Stimulated activated CD8-positive, alpha-beta memory T cell treated with anti-CD3 and anti-CD28 coated beads, Interleukin-7, amount 100 ng/mL, for 24 hours (primary cell): ENCODE results near the gene EEIG1.

Source experiments
- DNase-seq: peaks from one replicate; pipeline ENCODE4 v3.0.0-alpha.2; 2020; ENCODE audit warnings: low read depth

EEIG1 gene

DNA sequence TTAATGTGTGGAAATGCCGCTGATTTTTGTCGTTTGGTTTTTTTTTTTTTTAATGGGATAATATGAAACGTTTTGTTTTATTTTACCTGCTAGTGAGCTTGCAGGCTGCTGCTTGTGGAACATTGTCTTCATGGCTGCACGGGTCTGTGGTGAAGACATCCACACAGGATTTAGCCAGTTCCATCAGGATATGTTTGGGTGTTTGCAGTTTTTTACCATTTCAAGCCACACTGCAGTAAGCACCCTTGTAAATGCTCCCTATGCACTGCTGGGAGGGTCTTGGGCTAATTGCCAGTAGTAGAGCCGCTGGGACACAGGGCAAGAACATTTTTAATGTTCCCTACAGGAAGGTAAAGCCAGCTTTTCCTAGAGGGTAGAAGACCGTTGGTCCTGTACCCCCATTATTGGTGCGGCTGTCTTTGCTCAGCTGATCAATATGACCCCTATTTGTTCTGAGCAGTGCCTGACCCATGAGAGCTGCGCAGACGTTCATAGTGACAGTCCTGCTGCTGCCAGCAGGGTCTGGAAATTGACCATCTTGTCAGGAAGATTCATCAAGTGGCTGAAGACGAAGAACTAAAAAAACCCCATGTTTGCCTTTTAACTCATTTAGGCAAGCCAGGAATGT lies 20.5 kb upstream of the EEIG1 start:
- no peak for DNase-seq

DNA sequence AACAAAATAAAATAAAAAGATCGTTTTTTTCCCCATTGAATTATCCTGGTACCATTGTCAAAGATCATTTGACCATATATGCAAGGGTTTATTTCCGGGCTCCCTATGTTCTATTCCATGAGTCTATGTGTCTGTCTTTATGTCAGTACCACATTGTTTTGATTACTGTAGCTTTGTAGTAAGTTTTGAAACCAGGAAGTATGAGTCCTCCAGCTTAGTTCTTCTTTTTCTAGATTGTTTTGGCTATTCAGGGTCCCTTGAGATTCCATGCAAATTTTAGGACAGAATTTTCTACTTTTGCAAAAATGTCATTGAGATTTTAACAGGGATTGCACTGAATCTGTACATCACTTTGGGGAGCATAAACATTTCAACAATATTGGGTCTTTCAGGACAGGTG lies 18.7 kb upstream of the EEIG1 start:
- DNase-seq = no peak

DNA sequence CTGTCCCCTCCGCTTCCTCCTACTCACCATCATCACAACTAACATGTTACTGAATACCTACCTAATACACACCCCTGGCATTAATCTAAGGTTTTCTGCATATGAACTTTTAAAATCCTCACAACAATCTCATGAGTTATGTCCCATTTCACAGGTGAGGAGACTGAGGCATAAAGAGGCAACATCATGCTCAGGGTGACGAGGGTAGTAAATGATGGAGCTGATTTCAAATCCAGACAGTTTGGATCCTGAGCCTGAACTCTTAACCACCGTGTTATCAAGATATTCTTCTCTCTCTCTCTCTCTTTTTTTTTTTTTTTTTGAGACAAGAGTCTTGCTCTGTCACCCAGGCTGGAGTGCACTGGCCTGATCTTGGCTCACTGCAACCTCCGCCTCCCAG lies 12.9 kb upstream of the EEIG1 start:
- no peak for DNase-seq

DNA sequence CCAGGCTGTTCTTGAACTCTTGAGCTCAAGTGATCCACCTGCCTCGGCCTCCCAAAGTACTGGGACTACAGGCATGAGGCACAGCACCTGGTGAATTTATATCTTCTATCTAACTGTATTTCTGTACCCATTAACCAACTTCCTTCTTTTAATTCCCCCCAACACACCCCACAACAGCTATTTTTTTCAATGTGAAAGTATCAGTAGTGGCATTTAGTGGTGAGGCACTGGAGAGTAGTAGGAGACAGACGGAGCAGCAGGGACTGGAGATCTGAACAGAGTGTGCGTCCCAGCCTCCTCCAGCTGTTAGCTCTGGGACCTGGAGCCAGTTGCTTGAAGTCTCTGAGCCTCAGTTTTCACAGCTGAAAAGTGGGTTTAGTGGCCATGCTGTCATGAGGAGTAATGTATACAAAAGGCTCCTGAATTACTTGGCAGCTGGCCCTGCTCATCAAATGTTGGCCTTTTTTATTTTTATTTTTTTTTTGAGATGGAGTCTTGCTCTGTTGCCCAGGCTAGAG lies 11.0 kb upstream of the EEIG1 start:
- no peak for DNase-seq

DNA sequence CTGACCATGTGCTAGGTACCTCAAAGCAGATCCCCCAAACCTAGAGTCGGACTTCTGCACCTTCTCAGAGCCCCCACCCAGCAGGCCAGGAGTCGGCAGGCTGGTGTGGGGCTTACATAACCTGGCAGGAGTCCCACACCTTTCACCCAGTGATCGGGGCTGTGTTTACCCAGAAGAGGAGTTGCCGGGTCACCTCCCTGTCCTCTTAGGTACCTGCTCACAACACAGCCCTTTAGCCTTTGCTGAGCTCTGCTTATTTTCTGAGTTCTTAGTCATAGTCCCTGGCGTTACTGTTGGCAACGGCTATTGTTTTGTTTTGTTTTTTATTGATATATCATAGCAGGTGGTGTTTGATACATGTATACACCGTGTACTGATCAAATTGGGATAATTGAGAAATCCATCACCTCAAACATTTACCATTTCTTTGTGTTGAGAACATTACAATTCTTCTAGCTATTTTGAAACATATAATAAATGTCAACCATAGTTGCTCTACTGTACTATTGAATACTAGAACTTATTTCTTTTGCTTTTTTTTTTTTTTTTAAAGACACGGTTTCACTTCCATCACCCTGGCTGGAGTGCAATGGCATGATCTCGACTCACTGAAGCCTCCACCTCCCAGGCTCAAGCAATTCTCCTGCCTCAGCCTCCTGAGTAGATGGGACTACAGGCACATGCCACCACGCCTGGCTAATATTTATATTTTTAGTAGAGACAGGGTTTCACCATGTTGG lies 10.4 kb upstream of the EEIG1 start:
- no peak for DNase-seq

DNA sequence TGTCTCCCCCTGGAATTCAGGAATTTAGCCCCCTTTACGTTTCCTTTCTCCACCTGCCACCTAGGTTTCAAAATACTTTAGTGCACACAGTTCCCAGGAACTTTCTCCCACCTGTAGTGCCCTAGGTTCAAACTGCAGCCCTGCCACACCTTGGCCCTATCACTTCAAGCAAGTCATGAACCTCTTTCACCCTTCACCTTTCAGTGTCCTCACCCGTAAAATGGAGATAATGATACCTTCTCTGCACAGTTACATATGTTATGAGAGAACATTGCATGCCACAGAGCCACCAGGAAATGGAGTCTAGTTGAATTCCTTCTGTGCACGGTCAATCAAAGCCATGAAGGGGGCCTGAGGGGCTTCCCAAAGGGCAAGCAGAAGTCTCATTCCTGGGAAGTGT lies 9.8 kb upstream of the EEIG1 start:
- no peak for DNase-seq

DNA sequence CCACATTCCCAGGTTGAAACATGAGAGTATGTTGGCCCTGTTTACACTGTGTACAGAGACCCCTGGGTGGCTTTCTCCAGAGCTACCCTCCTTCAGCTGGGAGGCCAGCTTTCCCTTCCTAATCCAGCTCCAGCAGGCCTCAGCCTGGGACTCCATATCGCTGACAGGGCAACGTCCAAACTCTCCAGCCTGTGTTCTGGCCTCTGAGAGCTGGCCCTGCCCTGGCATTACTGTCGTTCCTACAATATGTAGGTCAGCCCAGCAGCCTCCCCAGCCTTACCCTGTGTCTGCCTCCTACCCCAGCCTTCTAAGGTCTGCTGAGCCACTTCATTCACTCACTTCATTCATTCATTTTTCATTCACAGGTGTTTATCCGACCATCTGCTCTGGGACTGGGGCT lies 8.3 kb upstream of the EEIG1 start:
- DNase-seq = no peak

DNA sequence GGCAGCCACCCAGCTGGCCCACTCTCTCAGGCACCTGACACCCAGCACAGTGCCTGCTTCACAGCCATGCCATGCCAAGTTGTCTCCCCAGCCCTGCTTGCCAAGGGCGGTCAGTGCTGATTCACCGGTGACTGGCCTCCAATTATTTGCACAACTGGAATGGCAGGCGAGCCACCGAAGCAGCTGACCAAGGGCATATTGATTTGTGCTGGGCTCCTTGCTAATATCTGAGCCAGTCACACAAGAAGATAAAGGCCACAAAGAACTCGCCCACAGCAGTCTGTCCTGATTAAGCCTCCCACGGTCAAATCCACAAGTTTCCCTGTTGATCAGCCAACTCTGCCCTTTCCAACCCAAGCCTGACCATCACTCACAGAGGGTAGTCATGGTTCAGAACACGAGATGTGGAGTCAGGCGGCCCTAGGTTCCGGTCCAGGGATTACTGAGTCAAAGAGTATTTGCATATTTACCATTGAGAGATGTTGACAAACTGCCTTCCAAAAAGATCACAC lies 6.4 kb upstream of the EEIG1 start:
- DNase-seq = no peak

DNA sequence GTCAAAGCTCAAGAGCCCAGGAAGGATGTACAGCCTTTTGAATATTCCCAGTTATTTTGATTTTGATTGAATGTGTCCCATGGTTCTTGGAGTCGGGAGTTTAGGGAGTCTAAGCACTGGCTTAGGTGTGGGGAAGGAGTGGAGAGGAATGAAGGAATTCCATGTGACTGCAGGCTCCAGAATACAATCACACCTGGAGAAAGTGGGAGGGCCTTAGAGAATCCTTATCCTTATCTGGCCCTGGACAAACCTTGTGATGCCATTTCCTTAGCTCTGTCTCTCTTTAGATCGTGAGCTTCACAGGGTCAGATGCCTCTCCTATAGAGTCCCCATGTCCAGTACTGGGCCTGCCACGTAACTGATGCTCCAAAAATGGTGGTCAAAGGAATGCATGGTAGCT lies 4.2 kb upstream of the EEIG1 start:
- DNase-seq = no peak

DNA sequence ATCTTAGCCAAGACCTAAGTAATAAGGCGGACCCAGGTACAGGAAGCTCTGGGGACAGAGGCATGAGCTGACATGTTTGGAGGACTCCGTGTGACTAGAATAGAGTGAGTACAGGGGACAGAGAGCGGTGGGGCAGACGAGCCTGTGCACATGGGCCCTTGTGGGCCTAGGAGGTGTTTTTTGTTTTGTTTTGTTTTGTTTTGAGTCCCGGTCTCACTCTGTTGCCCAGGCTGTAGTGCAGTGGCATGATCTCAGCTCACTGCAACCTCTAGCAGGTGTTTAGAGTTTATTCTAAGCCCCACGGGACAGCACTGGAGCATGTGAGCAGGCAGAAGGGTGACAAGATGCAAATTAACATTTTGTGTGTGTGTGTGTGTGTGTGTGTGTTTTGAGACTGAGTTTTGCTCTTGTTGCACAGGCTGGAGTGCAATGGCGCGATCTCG lies 3.1 kb upstream of the EEIG1 start:
- no peak for DNase-seq

DNA sequence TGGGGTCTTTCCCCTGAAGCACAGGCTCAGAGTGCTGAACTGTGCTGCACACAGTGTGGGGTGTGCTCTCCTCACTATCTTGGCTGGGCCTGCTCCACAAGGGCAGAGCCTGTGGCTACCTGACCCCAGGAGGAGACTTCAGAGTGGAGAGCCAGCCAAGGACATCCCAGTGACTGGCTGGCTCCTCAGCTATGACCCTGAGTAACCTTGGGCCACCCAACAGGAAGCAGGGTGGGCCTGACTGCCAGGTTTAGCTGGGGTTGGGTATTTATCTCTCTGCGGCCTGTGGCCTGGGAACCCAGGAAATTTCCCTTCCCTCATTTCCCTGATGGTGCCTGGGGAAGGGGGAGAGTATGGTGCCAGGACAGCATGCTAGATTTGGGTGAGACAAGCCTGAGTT lies 2.1 kb upstream of the EEIG1 start:
- no peak for DNase-seq

DNA sequence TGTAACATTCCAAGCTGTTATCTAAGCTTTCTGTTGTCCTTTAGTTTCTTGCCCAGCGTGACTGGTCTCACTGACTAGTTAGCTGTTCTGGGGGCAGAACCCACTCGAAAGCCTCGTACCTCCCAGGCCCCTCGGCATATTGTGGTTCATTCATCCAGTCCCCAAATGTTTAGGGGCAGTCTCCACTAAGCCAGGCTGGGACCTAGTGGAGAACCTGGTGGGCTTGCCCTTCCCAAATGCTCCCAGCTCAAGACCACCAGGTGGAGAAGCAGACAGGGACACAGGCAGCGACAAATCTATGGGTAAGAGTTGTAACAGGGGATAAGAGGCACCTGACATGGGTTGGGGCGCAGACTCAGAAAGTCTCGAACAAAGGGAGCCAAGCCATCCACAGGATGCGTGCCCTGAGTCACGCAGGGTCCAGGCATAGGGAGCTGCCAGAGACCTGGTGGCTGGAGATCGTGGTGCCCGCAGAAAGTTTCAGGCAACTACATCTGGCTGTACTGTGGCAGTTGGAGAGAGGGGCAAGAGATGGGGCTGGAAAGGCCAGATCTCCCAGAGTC lies 851 bp upstream of the EEIG1 start:
- no peak for DNase-seq

DNA sequence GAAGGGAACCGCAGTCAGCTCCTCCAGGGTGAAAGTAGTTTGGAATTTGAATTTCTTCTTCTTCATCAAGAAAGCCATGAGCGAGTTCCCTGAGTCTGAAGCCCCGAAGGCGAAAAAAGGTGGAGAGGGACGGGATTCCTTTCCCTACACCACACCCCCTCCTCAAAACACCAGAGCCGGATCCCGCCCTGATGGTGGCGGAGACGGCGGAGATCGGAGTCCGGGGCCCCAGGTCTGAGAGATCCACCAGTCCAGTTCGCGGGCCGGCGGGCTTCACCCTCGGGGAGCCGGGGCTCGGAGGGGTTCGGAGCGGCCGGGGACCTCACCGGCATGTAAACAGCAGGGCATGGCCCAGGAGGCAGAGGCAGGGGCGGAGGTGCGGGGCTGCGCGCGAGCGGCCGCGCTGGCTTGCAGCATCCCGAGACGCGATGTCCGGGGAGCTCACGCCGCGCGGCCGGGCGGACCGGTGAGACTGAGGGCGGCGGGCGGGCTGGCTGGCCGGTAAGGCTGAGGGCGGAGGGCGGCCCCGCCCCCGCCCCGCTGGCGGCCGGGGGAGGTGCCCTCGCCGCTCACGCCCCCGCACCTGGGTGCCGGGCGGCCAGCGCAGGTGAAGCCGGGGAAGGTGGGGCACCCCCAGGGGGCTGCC lies 606 bp downstream of the EEIG1 start:
- DNase-seq = no peak

DNA sequence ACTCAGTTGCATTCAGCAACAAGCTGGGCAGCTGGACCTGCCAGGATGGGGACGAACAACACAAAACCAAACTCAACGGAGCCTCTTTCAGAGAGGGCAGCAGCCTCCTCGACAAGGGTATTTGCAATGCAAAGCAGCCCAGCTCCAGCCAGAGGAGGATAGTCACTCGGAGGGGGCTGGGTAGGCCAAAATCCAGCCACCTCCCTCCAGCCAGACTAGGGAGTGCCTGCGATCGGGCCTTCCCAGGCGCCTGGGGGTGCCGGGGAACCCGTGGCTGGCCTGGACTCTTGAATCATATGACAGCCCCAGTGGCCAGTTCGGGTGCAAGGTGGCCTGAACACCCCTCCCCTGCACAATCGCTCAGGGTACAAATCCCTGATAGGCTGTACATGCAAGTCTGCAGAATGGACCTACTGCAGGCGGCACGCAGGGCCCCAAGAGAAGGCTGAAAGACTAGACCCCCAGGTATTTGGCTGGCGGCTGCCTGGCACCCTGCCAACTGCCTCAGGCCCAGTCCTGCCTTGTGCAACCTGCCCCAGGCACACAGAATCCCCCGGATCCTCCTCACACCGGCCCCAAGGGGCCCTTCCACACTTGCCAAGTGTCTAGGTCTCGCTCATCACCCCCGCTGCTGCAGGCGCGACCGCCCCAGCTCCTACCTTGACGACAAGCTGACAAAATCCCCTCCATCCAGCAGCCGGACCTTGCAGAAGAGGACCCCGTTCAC lies 1.3 kb downstream of the EEIG1 start:
- no peak for DNase-seq

DNA sequence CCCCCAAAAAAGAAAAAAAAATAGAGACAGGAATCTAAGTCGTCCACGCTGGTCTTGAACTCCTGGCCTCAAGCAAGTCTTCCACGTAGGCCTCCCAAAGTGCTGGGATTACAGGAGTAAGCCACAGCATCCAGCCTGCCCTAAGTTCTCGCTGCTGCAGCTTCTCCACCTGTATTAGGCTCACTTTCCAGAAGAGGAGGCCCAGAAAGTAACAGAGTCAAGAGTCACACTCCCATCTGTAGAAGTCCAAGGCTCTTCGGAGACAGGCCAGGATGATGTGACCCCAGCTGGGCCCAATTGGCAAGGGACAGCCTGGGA lies 1.8 kb downstream of the EEIG1 start:
- no peak for DNase-seq

DNA sequence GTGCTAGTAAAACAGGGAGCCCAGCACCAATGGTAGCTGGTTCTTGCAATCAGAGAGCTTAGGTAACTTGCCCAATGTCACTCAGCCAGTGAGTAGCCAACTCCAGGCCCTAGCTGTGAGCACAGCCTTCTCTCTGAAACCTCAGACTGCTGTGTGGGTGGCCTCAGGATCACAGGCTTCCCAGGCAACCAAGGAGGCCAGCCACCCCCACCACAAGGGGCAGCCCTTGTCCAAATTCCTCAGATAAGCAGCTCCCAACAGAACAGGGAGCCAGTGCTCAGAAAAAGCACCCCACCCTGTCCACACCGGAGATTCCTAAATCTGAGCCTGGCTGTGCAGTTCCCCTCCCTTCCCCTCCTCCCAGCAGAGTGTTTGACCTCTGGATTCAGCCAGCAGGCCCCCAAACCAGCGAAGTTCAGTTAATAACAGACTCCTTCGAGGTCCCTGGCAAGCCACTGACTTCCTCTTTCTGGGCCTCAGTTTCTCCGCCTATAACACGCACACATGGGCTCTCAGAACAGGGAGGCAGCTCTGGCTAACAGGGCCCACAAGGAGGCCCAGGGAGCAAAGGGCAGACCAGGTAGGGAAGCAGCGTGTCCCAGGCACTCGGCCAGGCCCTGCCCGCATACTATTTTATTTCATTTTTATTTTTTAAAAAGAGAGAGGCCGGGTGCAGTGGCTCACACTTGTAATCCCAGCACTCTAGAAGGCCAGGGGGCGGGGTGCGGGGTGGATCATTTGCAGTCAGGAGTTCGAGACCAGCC lies 2.7 kb downstream of the EEIG1 start:
- DNase-seq = no peak

DNA sequence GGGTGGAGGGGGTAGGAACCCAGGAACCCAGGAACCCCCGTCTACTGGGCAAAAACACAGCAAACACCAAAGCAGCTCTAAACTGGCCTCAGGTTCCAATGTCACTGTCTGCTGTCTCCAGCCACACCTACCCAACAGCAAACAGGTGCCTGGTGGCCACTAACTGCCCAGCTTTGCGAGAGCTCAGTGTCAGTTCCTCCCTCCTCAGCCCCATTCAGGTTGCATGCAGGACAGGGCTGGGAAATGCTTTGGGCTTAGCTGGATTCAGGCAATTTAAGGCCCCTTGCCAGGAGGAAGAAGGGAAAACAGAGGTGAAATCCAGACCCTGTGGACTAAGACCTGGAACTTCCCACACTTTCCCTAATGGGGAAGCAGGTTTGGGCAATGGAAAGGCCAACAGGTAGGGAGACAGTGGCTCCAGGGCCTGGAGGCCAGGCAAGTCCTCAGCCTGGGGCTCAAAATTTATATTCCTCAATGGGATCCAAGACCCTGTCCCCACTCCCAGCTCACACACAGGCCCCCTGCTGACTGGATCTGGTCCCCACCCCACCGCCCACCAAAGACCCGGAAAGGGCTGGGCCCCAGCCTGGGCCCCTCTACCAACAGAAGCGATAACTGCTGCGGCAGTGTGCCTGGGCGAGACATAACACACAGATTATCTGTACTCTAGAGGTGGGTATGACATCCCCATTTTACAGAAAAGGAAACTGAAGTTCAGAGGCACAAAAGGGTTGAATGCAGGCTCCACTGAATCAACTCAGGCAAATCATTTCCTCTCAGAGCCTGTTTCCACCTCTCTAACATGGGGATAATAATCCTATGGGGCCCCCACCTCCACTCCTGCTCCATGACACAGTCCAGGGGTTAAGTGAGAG lies 3.5 kb downstream of the EEIG1 start:
- no peak for DNase-seq

DNA sequence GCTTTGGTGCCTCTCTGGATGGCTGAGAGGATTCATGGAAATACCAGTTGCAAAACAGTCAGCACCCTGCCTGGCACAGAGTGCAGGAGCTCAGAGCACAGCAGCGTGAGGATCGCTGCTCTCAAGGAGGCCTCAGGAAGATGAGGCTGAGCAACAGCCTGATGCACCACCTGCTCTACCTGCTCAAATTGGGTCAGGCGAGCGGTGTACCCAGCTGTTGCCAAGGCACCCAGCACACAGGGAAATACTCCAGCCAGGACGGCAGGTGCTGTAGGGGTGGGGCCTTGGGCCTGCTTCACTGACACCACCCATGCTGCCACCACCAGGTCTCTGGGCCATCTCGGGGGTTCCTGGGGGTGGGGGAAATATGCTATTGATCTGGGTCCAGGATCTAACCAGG lies 4.3 kb downstream of the EEIG1 start:
- no peak for DNase-seq

DNA sequence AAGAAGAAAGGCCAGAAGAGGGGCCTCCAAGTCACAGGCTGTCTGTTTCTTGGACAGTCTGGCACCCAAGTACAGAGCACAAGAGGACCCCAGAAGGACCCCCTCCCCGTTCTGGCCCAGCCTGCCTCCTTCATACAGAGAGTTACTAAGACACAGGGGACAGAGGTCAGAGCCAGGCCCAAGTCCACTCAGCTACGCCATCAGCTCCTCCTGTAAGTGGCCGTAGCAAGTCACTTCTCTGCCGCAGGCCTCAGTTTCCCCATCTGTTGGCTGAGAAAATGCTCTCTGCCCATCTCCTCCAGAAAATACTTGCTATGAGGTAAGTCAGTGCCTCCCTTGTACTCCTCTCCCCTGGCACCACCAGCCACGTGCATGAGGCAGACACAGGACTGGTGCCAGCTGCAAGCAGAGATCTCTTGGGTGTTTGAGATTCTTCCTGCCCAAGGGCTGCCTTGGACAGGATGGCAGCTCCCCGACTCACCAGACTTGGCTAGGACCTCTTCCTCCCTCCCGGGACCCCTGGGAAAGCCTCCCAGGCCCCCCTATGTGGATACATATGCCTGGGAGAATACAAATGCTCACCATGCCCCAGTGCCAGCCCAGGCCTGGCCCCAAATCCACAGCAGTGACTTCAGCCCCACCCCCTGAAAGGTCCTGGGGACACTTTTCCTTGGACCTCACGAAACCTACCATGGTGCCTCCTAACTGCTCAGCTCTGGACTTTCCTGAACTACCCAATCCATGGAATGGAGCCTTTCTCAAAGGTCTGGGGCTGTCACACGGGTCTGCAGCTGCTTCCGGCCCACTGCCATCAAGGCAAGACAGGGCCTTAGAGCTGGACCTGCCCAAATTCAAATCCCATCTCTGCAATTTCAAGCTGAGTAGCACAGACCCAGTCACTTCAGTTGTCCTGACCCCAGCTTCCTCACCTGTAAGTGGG lies 5.1 kb downstream of the EEIG1 start:
- DNase-seq = no peak
